ENCODE results near the gene ZNF429.
"Not testable (repeated sequence)": the region's sequence is repeated elsewhere in the genome, so short reads cannot be mapped to it uniquely, and the experiment has no call there.

The ZNF429 gene

DNA sequence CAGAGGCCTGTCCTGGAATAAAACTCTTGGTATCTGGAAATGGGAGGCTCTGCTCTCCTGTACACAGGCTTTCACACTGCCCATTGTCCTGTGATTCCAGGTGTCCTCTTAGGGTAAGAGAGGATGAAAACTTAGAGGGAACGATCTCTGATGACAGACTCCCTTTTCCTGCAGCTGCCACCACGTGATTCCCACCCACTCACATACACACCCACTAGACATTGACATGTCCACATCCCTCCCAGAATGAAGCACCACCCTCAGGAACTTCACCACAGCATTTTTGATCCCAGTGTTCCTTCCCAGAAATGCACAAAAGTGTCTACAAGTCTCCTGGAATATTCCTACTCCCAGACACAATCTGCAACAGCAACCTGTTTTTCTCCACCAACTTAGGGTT lies 8.2 kb downstream of the ZNF429 start:
- no peak for DNase-seq (ENCODE audit: low read depth in 3 of 3)

DNA sequence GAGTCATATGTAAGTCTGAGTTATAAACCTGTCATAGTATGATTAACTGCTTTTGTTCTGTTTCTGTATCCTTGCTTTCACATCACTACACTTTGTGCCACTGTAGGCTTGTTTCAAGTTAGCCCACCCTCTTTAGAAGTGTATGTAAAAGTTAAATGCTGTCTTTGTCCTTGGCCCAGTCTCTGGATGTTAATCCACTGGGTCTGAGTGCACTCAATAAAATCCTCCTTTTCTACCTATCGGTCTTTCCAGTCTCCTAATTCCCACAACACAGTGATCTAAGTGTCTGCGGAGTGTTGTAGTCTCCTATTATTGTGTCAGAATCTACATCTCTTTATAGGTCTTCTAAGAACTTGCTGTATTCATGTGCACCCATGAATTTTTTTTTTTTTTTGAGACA lies 14.1 kb downstream of the ZNF429 start:
- no peak for DNase-seq (ENCODE audit: low read depth in 3 of 3)

DNA sequence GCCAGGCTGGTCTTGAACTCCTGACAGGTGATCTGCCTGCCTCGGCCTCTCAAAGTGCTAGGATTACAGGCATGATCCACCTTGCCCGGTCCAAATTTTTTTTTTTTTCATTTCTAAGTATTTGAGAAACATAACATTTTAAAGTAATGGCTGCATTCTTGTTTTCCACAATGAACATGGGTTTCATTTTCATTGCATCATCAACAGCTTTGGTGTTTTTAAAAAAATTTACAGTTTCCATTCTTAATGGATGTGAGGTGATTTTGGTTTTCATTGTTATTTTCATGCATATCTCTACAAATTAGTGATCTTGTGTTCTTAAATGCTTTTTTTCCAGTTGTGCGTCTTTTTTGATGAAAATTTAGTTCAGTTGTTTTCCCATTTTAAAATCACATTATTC lies 27.5 kb downstream of the ZNF429 start:
- DNase-seq (ENCODE audit: low read depth in 3 of 3), result no peak

DNA sequence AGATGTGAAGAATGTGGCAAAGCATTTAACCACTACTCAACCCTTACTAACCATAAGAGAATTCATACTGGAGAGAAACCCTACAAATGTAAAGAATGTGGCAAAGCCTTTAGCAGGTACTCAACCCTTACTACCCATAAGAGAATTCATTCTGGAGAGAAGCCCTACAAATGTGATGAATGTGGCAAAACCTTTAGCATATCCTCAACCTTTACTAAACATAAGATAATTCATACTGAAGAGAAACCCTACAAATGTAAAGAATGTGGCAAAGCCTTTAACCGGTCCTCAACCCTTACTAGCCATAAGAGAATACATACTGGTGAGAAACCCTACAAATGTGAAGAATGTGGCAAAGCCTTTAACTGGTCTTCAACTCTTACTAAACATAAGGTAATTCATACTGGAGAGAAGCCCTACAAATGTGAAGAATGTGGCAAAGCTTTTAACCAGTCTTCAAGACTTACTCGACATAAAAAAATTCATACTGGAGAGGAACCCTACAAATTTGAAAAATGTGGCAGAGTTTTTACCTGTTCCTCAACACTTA lies 31.4 kb downstream of the ZNF429 start:
- not testable (repeated sequence) for DNase-seq (ENCODE audit: low read depth in 3 of 3)

DNA sequence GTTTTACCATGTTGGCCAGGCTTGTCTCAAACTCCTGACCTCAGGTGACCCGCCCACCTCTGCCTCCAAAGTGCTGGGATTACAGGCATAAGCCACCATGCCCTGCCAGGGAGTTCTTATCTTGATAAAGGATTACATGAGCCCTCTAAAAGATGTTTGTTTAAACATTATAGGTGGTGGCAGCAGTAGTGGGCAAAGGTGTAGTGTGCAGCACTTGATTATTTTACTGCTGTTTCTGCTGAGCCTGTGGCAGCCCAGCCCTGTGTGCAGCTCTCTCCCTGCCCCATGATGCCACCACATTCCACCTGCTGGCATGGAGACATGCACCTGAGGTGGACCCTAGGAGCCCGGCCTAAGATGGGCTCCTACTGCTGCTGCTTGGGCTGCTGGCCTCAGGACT lies 54.0 kb downstream of the ZNF429 start:
- DNase-seq (ENCODE audit: low read depth in 3 of 3), result no peak

DNA sequence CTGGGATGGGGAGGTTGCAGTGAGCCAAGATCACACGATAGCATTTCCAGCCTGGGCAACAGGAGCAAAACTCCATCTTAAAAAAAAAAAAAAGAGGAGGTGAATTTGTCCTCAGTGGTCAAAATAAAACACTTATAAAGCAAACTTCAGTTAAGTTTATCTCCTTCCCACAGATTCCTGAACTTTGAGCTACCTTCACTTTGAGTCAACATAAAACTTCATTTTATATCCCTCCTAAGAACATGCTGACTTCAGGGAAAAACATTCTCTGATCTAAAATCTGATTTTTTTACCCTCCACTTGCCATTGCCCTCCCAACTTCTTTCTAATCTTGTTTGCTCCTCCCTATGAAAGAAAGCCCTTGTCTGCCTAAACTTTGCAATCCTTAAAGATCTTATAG lies 59.0 kb downstream of the ZNF429 start:
- DNase-seq (ENCODE audit: low read depth in 3 of 3), result no peak

DNA sequence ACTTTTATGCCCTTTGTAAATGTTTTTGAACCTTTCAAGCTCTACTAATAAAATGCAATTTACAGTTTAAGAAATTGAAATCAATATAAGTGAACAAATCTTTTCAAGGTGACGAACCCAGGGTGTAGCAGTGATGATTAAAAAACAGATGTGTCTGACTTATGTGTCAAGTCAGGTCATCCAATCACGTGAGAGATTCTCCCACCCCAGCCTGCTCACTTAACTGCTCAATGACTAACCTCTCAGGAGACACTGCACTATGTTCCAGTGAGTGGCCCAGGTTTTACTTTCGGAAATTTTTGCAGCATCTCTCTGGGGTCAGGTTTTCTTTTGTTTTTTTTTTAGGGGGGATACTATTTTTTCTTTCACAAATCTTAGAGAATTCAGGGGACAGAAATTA lies 60.7 kb downstream of the ZNF429 start:
- peak in 1 of 3 donors; percentile 30 for DNase-seq (ENCODE audit: low read depth in 3 of 3)

DNA sequence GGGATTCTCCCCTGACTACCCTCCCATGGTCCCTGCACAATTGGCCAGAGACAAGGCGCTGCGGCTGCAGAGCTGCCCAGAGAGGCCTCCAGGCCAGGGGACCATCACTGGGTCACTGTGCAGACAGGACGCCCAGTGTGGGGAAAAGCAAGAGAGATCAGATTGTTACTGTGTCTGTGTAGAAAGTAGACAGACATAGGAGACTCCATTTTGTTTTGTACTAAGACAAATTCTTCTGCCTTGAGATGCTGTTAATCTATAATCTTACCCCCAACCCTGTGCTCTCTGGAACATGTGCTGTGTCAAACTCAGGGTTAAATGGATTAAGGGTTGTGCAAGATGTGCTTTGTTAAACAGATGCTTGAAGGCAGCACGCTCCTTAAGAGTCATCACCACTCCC lies 62.4 kb downstream of the ZNF429 start:
- not testable (repeated sequence) for DNase-seq (ENCODE audit: low read depth in 3 of 3)

DNA sequence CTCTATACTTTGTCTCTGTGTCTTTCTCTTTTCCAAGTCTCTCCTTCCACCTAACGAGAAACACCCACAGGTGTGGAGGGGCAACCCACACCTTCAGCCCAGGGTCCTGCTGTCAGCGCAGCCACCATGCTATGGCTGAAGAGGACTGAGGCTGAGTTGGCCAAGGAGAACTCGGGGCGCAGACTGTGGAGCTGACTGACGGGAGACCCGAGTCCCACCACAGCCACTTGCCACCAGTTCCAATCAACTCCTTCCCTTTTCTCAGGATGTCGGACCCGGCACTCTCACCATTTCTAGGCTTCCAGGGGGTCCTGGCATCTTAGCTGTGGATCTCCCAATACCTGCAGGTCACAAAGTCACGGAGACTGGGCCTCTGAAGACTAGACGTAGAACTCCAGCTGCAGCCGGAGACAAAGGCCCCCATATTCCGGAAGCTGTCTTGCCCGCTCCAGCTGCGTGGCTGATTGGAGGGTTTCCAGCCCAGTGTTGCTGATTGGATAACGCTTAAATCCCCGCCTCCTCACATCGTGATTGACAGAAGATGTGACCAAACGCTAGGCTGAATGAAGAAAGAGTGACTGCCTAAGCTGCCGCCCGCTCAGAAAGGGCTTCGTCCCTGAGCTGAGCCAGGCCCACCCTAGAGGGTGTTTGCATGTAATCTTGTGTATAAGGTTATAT lies 63.6 kb downstream of the ZNF429 start:
- peak; percentile 34 to 85 (median 43) for DNase-seq (ENCODE audit: low read depth in 3 of 3)

DNA sequence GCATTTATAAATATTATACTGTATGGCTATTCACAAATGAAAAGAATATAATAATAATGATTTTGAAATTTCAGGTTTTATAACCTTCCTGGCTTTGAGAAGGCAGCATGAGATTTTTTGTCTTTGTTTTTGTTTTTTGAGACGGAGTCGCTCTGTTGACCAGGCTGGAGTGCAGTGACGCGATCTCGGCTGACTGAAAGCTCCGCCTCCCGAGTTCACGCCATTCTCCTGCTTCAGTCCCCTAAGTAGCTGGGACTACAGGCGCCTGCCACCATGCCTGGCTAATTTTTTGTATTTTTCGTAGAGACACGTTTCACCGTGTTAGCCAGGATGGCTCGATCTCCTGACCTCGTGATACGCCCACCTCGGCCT lies 64.1 kb downstream of the ZNF429 start:
- peak in 2 of 3 donors; percentile 8 to 68 for DNase-seq (ENCODE audit: low read depth in 3 of 3)

DNA sequence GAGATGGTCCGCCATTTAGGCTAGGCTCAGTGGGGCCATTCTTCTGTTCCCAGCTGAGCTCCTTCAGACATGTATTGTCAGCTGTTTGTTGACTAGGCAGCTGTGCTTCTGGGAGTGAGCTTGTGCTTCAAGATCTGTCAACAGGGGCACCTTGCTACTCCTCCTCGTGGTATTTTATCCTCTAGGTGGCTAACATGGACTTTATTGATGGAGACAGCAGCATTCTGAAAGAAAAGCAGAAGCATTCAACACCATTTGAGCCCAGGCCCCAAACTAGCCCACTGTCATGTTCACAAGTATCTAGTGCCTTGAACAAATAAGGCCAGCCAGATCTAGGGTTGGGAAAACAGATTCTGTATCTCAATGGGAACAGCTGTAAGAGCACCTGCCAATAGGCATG lies 65.9 kb downstream of the ZNF429 start:
- DNase-seq (ENCODE audit: low read depth in 3 of 3), result no peak

DNA sequence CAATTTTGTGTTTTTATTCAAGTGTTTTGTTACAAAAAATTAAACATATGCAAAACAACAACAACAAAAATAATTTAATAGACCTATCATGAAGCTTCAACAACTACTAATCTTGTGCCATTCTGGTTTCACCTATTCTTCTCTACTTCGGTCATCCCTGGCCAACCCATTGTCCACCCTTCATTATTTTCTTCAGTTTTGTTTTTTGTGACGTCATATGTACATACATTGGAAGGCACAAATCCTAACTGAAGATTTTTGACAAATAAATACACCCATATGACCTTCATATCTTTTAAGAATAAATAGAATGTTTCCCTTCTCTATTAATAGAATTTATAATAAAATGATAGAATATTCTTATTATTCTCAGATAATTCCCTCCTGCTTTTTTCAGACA lies 69.2 kb downstream of the ZNF429 start:
- no peak for DNase-seq (ENCODE audit: low read depth in 3 of 3)

DNA sequence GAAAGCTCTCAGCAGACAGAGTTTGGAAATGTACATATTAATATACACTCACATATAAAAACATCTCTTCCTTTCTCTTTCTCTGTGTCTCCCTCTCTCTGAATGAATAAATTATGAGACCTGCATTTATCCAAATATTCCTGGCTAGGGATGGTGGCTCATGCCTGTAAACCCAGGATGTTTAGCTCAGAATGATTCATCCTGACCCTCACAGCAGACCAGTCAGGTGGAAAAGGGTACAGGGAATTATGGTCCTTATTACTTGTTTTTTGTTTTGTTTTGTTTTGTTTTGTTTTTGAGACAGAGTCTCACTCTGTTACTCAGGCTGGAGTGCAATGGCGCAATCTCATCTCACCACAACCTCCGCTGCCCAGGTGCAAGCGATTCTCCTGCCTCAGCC lies 71.1 kb downstream of the ZNF429 start:
- DNase-seq (ENCODE audit: low read depth in 3 of 3), result no peak

DNA sequence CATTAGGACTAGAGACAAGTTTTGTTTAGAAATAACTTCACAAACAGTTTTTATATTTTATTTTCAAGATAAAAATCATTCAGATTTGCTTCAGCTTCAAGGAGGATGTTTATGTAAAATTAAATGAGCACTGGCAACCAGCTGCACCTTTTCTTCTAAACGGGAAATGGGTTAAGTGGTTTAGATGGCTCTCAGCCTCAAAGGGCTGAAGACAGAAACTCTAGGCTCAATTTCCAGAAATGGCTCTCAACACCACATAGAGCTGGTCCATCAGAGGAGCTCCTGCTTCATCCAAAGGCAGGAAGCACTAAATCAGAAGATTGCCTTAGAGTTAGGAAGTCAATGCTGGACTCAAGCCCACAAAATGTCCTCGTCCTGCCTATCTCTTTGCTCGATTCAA lies 74.7 kb downstream of the ZNF429 start:
- DNase-seq (ENCODE audit: low read depth in 3 of 3), result no peak

DNA sequence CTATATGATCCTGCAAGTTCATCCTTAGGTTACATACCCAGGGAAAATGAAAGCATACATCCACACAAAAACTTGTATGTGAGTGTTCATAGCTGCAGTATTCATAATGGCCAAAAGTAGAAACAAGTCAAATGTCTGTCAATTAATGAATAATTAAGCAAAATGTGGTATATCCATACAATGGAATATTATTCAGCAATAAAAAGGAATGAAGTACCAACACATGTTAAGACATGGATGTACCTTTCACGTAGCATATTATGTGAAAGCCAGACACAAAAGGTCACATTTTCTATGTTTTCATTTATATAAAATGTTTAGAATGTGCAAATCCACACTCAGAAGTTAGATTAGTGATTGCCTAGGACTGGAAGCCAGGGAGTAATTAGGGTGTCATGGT lies 75.4 kb downstream of the ZNF429 start:
- no peak for DNase-seq (ENCODE audit: low read depth in 3 of 3)

DNA sequence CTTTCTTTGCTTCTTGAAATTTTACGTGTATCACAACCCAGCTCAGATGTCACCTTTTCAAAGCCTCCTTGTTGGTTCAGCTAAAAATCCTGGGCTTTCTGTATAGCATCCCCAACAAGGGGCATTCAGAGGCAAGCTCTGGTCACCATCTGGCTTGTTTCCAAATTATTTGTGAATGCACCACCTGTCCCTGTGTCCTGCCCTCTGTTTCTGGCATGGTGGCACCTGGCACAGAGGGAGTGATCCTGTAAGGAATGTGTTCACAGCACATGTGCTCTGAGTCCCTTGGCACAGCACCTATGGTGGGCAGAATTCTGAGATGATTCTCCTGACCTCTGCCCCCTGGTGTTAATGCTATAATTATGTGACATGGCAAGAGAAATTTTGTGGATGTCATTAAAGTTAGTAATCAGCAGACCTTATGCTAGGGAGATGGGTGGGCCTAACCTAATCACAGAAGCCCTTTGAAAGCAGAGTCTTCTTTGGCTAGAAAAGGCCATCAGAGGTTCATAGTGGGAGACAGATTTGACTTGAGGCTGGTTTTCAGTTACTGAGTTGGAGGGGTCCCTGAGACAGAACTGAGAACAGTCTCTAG lies 76.3 kb downstream of the ZNF429 start:
- DNase-seq (ENCODE audit: low read depth in 3 of 3), result no peak

DNA sequence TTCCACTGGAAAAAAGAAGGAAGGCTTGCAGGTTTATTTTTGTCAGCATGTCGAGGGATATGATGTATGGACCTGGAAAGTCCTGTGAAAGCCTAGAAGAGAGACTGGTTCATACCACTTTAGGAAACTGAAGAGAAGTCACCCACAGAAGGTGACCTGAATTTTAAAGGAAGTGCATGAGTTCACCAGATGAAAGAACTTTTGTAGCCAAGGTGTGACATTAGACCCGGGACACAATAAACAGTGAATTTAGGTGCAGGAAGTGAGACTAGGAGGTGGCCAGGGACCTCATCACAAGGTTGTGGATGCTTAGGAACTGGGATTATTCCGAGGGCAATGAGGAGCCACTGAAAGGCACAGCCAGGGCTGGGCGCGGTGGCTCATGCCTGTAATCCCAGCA lies 79.1 kb downstream of the ZNF429 start:
- DNase-seq (ENCODE audit: low read depth in 3 of 3), result no peak

DNA sequence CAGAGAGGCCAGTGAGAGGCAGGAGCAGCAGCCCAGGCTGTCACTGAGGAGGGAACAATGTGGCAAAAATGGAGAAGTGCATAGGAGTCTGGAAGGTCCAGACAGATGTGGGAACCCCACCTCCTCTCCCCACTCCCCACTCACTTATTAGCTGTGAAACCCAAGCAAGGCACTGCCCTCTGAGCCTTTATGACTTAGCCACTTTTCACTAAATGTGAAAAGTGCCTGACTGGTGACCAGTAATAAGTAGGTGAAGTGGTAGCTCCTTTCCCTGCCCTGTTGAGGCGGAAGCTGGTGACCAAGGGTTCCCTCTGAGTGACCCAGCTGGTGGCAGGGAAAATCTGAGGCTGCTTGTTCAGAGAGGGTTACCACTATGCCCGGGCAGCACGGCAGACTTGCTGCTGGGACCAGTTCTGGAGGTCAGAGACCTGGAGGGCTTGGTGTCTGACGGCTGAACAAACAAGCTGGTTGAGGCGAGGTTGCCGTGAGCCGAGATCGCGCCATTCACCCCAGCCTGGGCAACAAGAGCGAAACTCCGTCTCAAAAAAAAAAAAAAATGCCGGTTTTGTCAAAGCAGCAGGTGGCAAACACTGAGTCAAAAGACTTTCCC lies 80.0 kb downstream of the ZNF429 start:
- DNase-seq (ENCODE audit: low read depth in 3 of 3), result no peak

DNA sequence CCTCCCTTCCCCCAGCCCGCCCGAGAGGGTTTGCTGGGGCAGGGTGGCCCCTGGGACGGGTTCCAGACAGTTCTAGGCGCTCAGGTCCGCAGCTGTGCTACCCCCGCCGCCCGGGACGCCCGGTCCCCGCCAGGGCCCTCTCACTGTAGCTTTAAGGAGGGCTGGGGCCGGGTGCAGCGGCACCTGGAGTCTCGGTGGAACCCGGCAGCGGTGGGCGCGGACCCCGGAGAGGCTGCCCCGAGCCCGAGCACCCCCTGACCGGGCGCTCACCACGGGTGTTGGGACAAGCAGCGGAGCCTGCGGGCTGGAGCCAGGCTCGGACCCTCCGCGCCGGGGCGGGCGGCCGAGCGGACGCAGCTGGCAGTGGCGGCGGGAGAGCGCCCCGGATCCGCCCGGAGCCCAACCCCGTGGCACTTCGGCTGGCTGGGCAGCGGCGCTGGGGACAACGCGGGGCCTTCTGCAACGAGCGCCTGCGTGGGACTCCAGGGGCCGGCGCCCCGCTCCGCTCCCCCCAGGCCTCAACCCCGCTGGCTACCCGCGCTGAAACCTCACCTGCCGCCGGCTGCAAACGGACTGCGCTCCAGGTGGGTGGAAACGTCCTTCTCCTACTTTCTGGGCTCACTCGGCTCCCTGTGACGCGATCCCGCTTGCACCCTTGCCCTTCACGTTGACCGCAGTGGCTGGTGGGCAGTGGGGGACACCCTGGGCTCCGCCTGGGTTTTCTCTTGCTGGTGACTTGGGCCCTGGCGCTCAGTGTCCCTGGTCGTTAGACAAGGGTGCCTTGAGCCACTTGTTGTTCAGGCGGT lies 81.1 kb downstream of the ZNF429 start:
- DNase-seq (ENCODE audit: low read depth in 3 of 3), result no peak

DNA sequence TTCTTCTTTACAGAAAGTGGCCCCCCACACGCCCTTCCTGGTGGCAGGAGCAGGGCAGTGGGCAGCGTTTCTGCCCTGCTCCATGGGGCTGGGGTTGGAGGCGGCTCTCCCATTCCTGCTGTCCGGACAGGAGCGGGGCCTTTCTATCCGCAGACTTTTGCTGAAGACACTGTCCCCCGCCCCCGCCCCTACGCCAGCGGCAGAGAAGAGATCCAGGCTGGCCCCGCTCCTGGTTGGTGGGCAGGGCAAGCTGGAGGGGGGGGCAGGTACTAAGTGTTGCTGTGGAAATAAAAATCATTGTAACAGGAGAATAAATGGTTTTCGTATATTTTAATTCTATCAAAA lies 81.7 kb downstream of the ZNF429 start:
- no peak for DNase-seq (ENCODE audit: low read depth in 3 of 3)

DNA sequence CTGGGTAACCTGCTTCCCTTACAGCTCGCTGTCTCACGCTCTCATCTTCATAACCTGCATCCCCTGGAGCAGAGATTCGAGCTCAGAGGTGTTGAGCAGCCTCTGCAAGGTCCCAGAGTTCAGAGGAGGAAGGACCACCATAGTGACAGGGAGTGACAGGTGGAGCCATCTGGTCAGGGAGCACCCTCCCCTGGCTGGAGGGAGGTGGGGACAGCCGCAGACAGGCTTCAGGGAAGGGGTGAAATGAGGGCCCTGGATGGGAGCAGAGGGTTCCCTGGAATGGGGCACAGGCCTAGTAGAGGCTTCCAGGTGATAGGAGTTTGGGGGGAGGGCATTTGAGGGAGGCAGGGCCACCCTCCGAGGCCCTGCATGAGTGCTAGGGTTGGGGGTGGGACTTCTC lies 82.1 kb downstream of the ZNF429 start:
- DNase-seq (ENCODE audit: low read depth in 3 of 3), result no peak

DNA sequence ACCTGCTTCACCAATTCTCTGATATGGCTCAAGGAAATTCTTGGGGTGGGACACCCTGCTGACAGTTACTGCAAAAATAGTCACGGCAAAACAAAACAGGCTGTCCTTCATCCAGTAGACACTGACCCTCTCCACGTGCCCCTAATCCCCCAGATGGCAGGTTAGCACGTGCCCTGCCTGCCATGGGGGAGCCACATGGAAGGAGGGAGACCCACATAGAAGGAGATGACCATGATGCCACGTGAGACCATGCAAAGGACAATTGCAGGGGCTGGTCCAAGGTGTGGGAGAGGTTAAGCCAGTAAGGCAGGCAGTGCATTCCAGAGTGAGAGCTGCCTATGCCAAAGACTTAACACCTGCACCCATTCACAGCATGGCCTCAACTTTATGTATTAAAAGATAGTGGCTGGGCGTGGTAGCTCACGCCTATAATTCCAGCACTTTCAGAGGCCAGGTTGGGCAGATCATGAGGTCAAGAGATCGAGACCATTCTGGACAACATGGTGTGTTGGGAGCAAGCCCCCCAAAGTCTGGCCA lies 82.7 kb downstream of the ZNF429 start:
- no peak for DNase-seq (ENCODE audit: low read depth in 3 of 3)

Measured in stimulated activated CD4-positive, alpha-beta T cell treated with anti-CD3 and anti-CD28 coated beads, TNF-alpha, amount 100 ng/mL, for 48 hours (primary cell).